ENCODE results near the gene RASSF3. TPM values are rescaled to one million over a fixed set of nuclear protein-coding genes. Genes with fewer than 3 reads are reported as not detected.

RASSF3 gene
- total RNA-seq, 1 donor from 2014 or later = 96.5 TPM

DNA sequence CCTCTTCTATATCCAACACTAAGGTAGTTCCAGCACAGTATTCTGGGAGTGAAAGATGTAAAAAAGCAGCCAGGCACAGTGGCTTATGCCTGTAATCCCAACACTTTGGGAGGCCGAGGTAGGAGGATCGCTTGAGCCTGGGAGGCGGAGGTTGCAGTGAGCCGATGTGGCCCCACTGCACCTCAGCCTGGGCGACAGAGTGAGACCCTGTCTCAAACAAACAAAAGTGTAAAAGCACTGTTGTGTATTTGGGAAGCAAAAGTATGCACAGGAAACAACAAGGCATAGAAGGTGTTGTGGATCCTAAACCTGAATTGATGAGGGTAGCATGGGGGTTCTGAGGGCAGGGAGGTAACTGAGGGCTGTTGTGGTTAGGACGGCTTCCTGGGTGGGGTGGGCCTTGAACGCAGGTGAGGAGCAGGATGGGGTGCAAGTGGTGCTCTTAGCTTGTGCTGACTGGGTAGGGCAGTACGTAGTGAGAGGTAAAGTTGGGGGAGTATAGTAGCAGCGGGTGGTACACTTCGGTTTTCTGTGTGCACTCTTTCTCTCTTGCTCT is 64.2 kb downstream of the RASSF3 start:
- no peak for TF ChIP-seq CTCF (IDR thresholded peaks at IDR 0.05)
- Histone ChIP-seq H3K4me1 (peaks cover 88% of the 10 kb centered on the region), H3K36me3 (peaks cover 4% of the 10 kb centered on the region), H3K4me3 (no peak overlapping the region), H3K27ac (no peak overlapping the region), H3K27me3 (no peaks in the 10 kb centered on the region), H3K9me3 (no peaks in the 10 kb centered on the region)
- intact Hi-C loops (cut with DNase I) = no loop called here
- DNase-seq (no peak), ATAC-seq (no peak)

DNA sequence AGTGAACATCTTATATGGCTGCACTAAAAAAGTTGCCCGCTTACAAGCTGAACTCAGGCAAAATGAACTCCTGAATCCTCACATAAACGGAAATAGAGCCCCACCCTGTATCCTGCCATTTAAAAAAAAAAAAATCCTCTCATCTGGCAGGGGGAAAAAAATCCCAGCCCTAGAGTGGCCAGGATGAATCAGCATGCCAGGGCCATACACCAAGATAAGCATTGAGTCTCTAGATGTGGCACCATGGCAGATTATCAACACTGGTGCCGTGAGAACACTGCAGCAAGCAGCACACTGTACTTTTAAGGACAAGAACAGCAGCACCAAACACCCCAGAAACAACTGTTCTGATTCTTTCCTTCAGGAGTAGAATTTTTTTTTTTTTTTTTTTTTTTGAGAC is 65.5 kb downstream of the RASSF3 start:
- no peak for TF ChIP-seq CTCF (IDR thresholded peaks at IDR 0.05)
- no peaks in the 10 kb centered on the region for H3K9me3 ChIP-seq
- peak overlapping the region; percentile 47 for H3K27ac ChIP-seq
- H3K27me3 ChIP-seq = no peaks in the 10 kb centered on the region
- ATAC-seq = peak; percentile 19
- peaks cover 86% of the 10 kb centered on the region for H3K4me1 ChIP-seq
- H3K4me3 ChIP-seq = no peak overlapping the region
- intact Hi-C loops (cut with DNase I) = no loop called here
- H3K36me3 ChIP-seq = peaks cover 4% of the 10 kb centered on the region
- no peak for DNase-seq

DNA sequence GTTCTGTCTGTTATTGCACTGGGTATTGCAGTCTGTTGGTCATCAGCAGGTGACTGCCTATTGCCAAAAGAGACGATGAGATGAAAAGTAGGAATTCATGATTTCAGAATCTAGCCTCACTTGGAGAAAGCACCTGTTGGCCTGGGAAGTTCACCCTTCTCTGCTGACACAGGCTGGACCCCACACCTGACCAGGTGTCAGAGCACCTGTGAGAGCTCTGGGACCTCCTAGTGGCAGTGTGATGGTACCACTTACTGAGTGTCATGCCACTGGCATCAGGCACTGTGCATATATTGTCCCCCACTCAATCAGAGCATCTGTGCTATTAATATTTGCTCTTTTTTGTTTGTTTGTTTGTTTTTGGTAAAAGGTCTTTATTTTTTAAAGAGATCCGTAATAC is 68.0 kb downstream of the RASSF3 start:
- no peak for DNase-seq

DNA sequence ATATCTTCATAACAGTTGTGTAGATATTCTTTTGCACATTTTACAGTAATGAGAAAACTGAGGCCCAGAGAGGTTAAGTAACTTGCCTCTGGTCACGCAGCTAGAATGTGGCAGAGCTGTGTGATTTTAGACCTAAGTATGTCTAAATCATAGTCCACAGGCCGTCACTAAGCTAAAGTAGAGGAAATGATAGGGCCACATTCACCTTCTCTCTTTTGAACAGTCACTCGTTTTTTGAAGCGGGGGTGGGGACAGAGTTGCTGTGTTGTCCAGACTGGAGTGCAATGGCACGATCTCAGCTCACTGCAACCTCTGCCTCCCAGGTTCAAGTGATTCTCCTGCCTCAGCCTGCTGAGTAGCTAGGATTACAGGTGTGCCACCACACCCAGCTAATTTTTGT is 68.5 kb downstream of the RASSF3 start:
- DNase-seq (no peak), ATAC-seq (no peak)
- Histone ChIP-seq H3K4me3 (no peak overlapping the region), H3K27ac (peak overlapping the region; percentile 56), H3K27me3 (no peaks in the 10 kb centered on the region), H3K9me3 (no peaks in the 10 kb centered on the region), H3K4me1 (peaks cover 85% of the 10 kb centered on the region), H3K36me3 (peaks cover 4% of the 10 kb centered on the region)
- intact Hi-C loops (cut with DNase I) = no loop called here
- no peak for TF ChIP-seq CTCF (IDR thresholded peaks at IDR 0.05)

More for the DNA sequence above, 68.0 kb downstream of the RASSF3 start:
- TF ChIP-seq CTCF (IDR thresholded peaks at IDR 0.05) = no peak
- no peak for ATAC-seq
- Histone ChIP-seq H3K27ac (peak overlapping the region; percentile 27), H3K4me1 (peaks cover 86% of the 10 kb centered on the region), H3K27me3 (no peaks in the 10 kb centered on the region), H3K9me3 (no peaks in the 10 kb centered on the region), H3K36me3 (peaks cover 4% of the 10 kb centered on the region), H3K4me3 (no peak overlapping the region)
- intact Hi-C loops (cut with DNase I) = no loop called here

DNA sequence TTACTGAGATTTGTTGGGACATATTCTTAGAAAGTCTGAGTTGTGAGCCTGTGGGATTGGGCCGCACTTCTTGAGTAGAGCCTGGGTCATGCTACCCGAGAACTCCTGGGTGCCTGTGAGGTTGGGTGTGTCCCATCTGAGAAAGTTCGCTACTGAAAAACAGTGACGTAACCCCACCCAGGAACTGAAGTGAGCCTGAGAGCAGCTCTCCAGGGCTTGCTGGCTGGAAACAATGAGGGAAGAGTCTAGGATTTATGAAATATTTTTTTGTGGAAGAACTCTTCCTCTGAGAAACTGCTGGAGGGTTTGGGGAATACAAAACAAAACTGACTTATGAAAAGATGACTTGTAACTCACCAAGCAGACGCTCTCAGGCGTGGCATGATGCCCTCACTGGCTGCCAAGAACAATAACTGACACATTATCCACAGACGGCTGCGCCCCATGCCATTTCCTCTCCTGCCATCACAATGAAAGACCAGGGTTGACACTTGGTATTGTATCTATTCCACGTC is 69.2 kb downstream of the RASSF3 start:
- H3K27ac ChIP-seq = peak overlapping the region; percentile 56
- H3K27me3 ChIP-seq = no peaks in the 10 kb centered on the region
- H3K4me3 ChIP-seq = no peak overlapping the region
- H3K4me1 ChIP-seq = peaks cover 82% of the 10 kb centered on the region
- DNase-seq (peak; percentile 71), ATAC-seq (peak; percentile 91)
- peaks cover 4% of the 10 kb centered on the region for H3K36me3 ChIP-seq
- intact Hi-C loops (cut with DNase I) = no loop called here
- no peak for TF ChIP-seq CTCF (IDR thresholded peaks at IDR 0.05)
- no peaks in the 10 kb centered on the region for H3K9me3 ChIP-seq

DNA sequence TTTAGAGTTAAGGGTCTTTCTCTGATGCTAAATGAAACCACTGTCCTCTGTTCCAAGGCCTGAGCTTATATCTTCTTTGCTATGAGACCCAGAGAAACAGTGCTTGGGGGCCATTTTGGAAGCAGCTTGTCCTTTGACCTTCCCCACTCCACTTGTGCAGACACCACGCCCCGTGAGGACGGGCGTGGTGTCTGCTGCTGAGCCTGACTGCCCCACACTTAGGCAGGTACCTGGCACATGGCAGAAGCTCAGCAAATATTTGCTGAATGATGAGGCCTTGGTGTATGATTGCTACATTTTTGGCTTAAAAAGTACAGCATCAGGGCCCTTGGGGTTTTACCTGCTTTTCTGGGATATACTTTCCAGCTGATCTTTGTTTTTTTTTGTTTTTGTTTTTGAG is 69.9 kb downstream of the RASSF3 start:
- peaks cover 4% of the 10 kb centered on the region for H3K36me3 ChIP-seq
- no peak overlapping the region for H3K4me3 ChIP-seq
- no peaks in the 10 kb centered on the region for H3K9me3 ChIP-seq
- intact Hi-C loops (cut with DNase I) = no loop called here
- TF ChIP-seq CTCF (IDR thresholded peaks at IDR 0.05) = no peak
- ATAC-seq (peak; percentile 57), DNase-seq (no peak)
- no peaks in the 10 kb centered on the region for H3K27me3 ChIP-seq
- peak overlapping the region; percentile 56 for H3K27ac ChIP-seq
- peaks cover 76% of the 10 kb centered on the region for H3K4me1 ChIP-seq

Data from upper lobe of right lung (tissue), 1 donor.